Sigmoid colon (tissue), 4 donors: ENCODE data around the gene TRIO.

Source experiments
- CTCF ChIP-seq, 4 experiments: fragments of 450-650 bp in 3 of 4; fragments of 200-600 bp in 1 of 4; IDR thresholded peaks; one replicate each; pipeline ENCODE4 v1.5.1; 2016 to 2019; ENCODE audit warnings: antibody characterized with exemption in 4 of 4, mild to moderate bottlenecking in 3 of 4, moderate library complexity in 2 of 4
- EP300 ChIP-seq, 4 donors: sonication (generic); formaldehyde crosslinking; IDR thresholded peaks; one replicate each; pipeline ENCODE4 v1.6.1; 2017; ENCODE audit warnings: antibody characterized with exemption in 4 of 4
- POLR2A ChIP-seq, 2 donors: fragments of 450-650 bp; IDR thresholded peaks; one replicate each; pipeline ENCODE4 v1.6.1; 2016; ENCODE audit warnings: antibody characterized with exemption in 2 of 2, mild to moderate bottlenecking in 2 of 2, moderate library complexity in 2 of 2

- TF ChIP-seq CTCF (IDR thresholded peaks at IDR 0.05) (no peak), POLR2A (IDR thresholded peaks at IDR 0.05) (no peak), EP300 (IDR thresholded peaks at IDR 0.05) (no peak)
These were observed 125.6 kb downstream of the TRIO start for GRCh38 chr5:14268738-14269137.
